OCI-LY1 (cell line): ENCODE data around the gene CCDC81.

Experiments
- H2AFZ ChIP-seq: fragments of 200-600 bp; sonication (generic), shearing (Covaris generic); 2 replicates; pipeline ENCODE4 v1.6.0; 2014; ENCODE audit warnings: antibody characterized with exemption, mild to moderate bottlenecking, low read length
- H3F3A ChIP-seq: fragments of 200-600 bp; sonication (generic), shearing (Covaris generic); 2 replicates; pipeline ENCODE4 v1.6.0; 2014; ENCODE audit warnings: mild to moderate bottlenecking, antibody characterized with exemption, low read length, moderate library complexity; ENCODE audit not compliant: insufficient read depth
- H3K27ac ChIP-seq: fragments of 200-600 bp; sonication (generic); 2 replicates; pipeline ENCODE4 v1.5.1; 2014; ENCODE audit warnings: low read length, mixed run types, mild to moderate bottlenecking, low read depth; ENCODE audit not compliant: poor library complexity, severe bottlenecking
- H3K27me3 ChIP-seq: fragments of 200-600 bp; sonication (generic); 2 replicates; pipeline ENCODE4 v1.6.0; 2014; ENCODE audit warnings: antibody characterized with exemption, mild to moderate bottlenecking, low read length, moderate library complexity; ENCODE audit not compliant: insufficient read depth
- H3K36me3 ChIP-seq: fragments of 200-600 bp; sonication (generic); 2 replicates; pipeline ENCODE4 v1.6.1; 2014; ENCODE audit warnings: mild to moderate bottlenecking, antibody characterized with exemption, low read length, moderate library complexity, mixed read lengths; ENCODE audit not compliant: insufficient read depth
- H3K4me1 ChIP-seq: fragments of 200-600 bp; sonication (generic); 2 replicates; pipeline ENCODE4 v1.5.1; 2014; ENCODE audit warnings: mild to moderate bottlenecking, low read length, moderate library complexity; ENCODE audit not compliant: insufficient read depth, severe bottlenecking
- H3K4me2 ChIP-seq: fragments of 200-600 bp; sonication (generic), shearing (Covaris generic); 2 replicates; pipeline ENCODE4 v1.6.1; 2014; ENCODE audit warnings: low read length
- H3K4me3 ChIP-seq: fragments of 200-600 bp; sonication (generic); 2 replicates; pipeline ENCODE4 v1.5.1; 2014; ENCODE audit warnings: low read length, low read depth, mild to moderate bottlenecking, mixed read lengths; ENCODE audit not compliant: poor library complexity, severe bottlenecking
- H3K79me2 ChIP-seq: fragments of 200-600 bp; shearing (Covaris generic); 2 replicates; pipeline ENCODE4 v1.6.1; 2016; ENCODE audit warnings: mixed run types, low read length, mixed read lengths; ENCODE audit not compliant: insufficient read depth
- H3K9ac ChIP-seq: fragments of 200-600 bp; sonication (generic), shearing (Covaris generic); 2 replicates; pipeline ENCODE4 v1.6.1; 2014; ENCODE audit warnings: mild to moderate bottlenecking, low read length, mixed read lengths
- H3K9me2 ChIP-seq: fragments of 200-600 bp; sonication (generic), shearing (Covaris generic); 2 replicates; pipeline ENCODE4 v1.6.1; 2014; ENCODE audit warnings: low read depth, mild to moderate bottlenecking, low read length, mixed read lengths
- H3K9me3 ChIP-seq: fragments of 200-600 bp; shearing (Covaris generic); 2 replicates; pipeline ENCODE4 v1.6.1; 2014; ENCODE audit warnings: low read length, mixed read lengths
- H4K20me1 ChIP-seq: fragments of 200-600 bp; sonication (generic), shearing (Covaris generic); 2 replicates; pipeline ENCODE4 v1.6.0; 2016; ENCODE audit warnings: mild to moderate bottlenecking, low read length; ENCODE audit not compliant: insufficient read depth
- EZH2 ChIP-seq: fragments of 200-600 bp; sonication (generic), shearing (Covaris generic); IDR thresholded peaks from 2 replicates; pipeline ENCODE4 v1.8.0; 2017; ENCODE audit warnings: borderline replicate concordance, mixed run types, mild to moderate bottlenecking, antibody characterized with exemption, low read length, moderate library complexity, mixed read lengths
- TF ChIP-seq, protein P1 (sequence below): fragments of 200-600 bp; sonication (generic), shearing (Covaris generic); IDR thresholded peaks from 2 replicates; pipeline ENCODE4 v1.5.1; 2017; ENCODE audit warnings: mild to moderate bottlenecking, antibody characterized with exemption, low read length, moderate library complexity, mixed read lengths

CCDC81 gene

DNA sequence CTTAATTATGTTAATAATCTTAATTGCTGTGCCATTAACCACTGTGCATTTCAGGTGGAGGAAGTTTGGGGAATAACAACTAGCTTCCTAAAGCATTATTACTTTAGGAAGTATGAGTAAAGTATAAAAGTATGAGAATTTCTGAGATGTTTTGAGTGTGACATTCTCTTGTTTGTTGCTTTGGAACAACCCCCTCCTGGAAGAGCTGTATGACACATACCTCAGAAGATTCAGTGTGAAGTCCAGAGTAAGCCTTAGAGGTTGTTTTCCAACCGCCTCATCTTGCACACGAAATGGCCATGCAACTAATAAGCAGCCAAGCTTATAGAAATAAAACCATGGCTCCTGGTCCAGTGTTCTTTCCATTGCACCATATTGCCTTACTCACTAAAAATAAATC, 21.7 kb downstream of the CCDC81 start:
- no peaks in the 10 kb centered on the region for H3K36me3 ChIP-seq
- TF ChIP-seq EZH2: no peak
- TF ChIP-seq, protein P1, sequence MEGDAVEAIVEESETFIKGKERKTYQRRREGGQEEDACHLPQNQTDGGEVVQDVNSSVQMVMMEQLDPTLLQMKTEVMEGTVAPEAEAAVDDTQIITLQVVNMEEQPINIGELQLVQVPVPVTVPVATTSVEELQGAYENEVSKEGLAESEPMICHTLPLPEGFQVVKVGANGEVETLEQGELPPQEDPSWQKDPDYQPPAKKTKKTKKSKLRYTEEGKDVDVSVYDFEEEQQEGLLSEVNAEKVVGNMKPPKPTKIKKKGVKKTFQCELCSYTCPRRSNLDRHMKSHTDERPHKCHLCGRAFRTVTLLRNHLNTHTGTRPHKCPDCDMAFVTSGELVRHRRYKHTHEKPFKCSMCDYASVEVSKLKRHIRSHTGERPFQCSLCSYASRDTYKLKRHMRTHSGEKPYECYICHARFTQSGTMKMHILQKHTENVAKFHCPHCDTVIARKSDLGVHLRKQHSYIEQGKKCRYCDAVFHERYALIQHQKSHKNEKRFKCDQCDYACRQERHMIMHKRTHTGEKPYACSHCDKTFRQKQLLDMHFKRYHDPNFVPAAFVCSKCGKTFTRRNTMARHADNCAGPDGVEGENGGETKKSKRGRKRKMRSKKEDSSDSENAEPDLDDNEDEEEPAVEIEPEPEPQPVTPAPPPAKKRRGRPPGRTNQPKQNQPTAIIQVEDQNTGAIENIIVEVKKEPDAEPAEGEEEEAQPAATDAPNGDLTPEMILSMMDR: no peak
- no peaks in the 10 kb centered on the region for H3K4me1 ChIP-seq
- no peaks in the 10 kb centered on the region for H3K9me2 ChIP-seq
- H3K4me2 ChIP-seq: no peak overlapping the region
- no peak overlapping the region for H3K4me3 ChIP-seq
- H3F3A ChIP-seq: no peaks in the 10 kb centered on the region
- H3K9me3 ChIP-seq: no peaks in the 10 kb centered on the region
- H2AFZ ChIP-seq: no peak overlapping the region
- H4K20me1 ChIP-seq: no peaks in the 10 kb centered on the region
- H3K27ac ChIP-seq: no peak overlapping the region
- no peaks in the 10 kb centered on the region for H3K27me3 ChIP-seq
- H3K9ac ChIP-seq: no peak overlapping the region
- H3K79me2 ChIP-seq: no peaks in the 10 kb centered on the region

DNA sequence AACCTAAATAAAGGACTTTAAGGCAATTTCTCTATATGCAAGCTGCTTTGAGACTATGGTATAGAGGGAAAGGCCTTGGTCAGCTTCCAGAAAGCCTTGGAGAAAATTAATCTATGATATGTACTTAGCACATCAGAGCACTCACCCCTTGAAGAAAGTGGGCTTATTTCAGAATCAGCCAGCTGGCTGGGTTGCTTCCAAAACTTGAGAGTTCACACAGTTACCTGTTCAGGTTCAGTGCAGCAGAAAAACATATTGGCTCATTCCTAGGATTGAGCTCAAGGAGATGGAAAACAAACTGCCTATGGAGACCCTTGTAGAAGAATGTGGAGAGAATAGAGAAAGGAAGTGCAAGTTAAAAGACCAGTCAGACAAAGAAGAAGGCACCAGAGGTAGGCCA, 22.7 kb downstream of the CCDC81 start:
- Histone ChIP-seq H2AFZ (no peak overlapping the region), H3K9me2 (no peaks in the 10 kb centered on the region), H3K4me2 (no peak overlapping the region), H3K36me3 (no peaks in the 10 kb centered on the region), H3K4me3 (no peak overlapping the region), H3K9ac (no peak overlapping the region), H3F3A (no peaks in the 10 kb centered on the region), H3K27ac (no peak overlapping the region), H4K20me1 (no peaks in the 10 kb centered on the region), H3K4me1 (no peaks in the 10 kb centered on the region), H3K27me3 (no peaks in the 10 kb centered on the region), H3K79me2 (no peaks in the 10 kb centered on the region), H3K9me3 (no peaks in the 10 kb centered on the region)
- TF ChIP-seq, protein P1: no peak

DNA sequence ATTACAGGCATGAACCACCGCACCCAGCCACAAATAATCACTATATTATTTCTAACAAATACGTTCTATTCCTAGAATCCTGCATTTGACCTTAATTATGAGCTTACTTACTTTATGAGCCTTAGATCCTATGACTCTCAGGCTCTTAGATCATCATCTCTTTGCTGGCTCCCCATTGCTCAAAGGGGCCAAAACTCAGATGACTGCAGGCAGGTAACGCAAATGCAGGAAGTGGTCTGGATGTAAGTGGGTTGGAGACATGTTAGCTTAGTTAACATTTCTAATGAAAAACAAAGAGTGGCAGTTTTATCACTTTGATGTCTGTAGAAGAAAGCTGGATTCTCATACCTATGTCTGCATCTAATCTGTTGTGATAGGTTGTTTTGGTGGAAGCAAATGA, 23.4 kb downstream of the CCDC81 start:
- H3K36me3 ChIP-seq: no peaks in the 10 kb centered on the region
- H3K4me1 ChIP-seq: no peaks in the 10 kb centered on the region
- H3K9me2 ChIP-seq: no peaks in the 10 kb centered on the region
- H3K4me2 ChIP-seq: no peak overlapping the region
- no peak overlapping the region for H3K4me3 ChIP-seq
- H4K20me1 ChIP-seq: no peaks in the 10 kb centered on the region
- no peaks in the 10 kb centered on the region for H3F3A ChIP-seq
- H3K9ac ChIP-seq: no peak overlapping the region
- TF ChIP-seq EZH2: no peak
- TF ChIP-seq, protein P1: no peak
- no peaks in the 10 kb centered on the region for H3K27me3 ChIP-seq
- no peak overlapping the region for H2AFZ ChIP-seq
- H3K9me3 ChIP-seq: no peaks in the 10 kb centered on the region
- no peak overlapping the region for H3K27ac ChIP-seq
- H3K79me2 ChIP-seq: no peaks in the 10 kb centered on the region
